Inflammatory macrophage treated with lipopolysaccharide for 1 hour (primary cell): Measurements from ENCODE around the gene NANOS3.

Experiments used
- DNase-seq, 2 donors: peaks; one replicate each; pipeline ENCODE4 v3.0.0-alpha.2; 2020 to 2022

The NANOS3 gene

DNA sequence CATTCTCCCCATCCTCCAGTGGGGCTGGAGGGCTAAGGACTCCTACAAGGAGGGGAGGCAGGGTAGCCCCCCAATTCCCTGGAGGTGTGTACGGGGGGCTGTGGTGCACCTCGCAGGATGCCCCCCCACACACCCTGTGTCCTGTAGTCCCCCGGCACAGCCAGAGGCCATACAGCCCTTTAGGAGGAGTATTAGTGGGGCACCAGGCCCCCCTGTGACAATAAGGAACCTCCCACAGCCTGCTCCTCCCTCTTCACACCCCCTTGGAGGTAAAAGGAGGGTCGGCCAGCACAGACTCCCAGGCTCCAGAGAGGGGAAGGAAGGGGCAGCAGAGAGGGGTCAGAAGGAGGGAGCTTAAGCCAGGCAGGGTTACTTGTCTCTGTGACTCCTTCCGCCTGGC lies at the start of gene NANOS3:
Gene NANOS3 (plus strand): TSS at position 301 of the 400 bp plus-strand sequence. CDS start 115 bp downstream, outside the sequence.
- DNase-seq, result no peak

GRCh38 chr19:13827656-13828055 lies 49.3 kb upstream of the NANOS3 start:
- no peak for DNase-seq

DNA sequence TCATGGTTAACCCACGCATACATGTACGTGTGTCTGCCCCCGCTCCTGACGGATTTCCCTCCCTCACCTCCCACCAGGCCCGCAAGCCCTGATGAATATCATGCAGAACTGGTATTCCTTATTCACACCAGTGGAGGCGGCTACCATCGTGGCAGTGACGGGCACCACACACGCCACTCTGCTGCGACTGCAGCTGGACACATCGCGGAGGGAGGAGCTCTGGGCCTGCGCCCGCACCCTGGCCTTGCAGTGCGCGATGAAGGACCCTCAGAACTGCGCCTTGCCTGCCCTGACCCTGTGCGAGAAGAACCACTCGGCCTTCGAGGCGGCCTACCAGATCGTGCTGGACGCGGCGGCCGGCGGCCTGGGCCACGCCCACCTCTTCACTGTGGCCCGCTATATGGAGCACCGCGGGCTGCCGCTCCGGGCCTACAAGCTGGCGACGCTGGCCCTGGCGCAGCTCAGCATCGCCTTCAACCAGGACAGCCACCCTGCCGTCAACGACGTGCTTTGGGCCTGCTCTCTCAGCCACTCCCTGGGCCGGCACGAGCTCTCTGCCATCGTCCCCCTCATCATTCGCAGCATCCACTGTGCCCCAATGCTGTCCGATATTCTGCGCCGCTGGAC lies 46.7 kb upstream of the NANOS3 start:
- DNase-seq, result no peak

GRCh38 chr19:13830741-13831536 lies 46.0 kb upstream of the NANOS3 start:
- no peak for DNase-seq

- no peak for DNase-seq
Measured at GRCh38 chr19:13831537-13832467, 45.1 kb upstream of the NANOS3 start.

DNA sequence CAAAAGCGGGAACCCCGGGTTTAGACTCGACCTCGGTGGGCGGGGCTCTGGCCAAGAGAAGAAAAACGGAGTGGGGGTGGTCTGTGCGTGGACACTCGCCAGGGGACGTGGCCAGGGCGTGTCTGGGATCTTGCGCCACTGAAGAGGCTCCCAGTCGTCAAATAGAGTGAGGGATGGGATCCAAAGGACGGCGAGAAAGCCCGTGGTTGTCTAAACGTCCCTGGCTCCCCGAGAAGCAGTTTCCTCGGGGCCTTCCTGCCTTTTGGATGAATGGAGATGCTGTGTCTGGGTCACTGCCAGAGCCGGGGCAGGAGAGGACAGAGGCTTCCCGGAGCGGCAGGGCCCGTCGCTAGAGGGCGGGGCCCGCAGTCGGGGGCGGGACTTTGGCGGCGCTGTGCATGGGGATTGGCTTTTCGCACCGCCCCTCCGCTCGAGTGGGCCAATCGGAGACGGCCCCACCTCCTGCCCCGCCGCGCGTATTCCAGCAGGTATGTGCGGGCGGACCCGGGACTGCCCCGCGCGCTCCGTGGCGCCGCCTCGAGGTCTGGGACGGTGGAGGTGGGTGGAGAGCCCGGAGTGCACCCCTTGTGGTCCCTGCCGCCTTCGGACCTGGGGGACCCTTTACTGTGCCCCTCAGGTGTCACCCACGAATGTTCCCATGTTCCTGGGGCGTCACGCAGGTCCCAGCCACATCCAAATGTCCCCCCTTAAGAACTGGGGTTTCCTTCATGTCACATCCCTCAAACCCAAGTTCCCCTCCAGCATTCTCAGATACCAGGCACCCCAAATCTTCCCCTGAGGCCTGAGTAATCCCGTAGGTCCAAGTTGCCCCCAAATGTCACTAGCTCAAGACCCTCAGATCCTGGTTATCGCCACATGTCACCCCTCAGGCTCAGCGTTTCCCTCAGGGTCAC lies 43.3 kb upstream of the NANOS3 start:
- peak; percentile 77 to 86 for DNase-seq

GRCh38 chr19:13834244-13835069 lies 42.5 kb upstream of the NANOS3 start:
- no peak for DNase-seq

DNA sequence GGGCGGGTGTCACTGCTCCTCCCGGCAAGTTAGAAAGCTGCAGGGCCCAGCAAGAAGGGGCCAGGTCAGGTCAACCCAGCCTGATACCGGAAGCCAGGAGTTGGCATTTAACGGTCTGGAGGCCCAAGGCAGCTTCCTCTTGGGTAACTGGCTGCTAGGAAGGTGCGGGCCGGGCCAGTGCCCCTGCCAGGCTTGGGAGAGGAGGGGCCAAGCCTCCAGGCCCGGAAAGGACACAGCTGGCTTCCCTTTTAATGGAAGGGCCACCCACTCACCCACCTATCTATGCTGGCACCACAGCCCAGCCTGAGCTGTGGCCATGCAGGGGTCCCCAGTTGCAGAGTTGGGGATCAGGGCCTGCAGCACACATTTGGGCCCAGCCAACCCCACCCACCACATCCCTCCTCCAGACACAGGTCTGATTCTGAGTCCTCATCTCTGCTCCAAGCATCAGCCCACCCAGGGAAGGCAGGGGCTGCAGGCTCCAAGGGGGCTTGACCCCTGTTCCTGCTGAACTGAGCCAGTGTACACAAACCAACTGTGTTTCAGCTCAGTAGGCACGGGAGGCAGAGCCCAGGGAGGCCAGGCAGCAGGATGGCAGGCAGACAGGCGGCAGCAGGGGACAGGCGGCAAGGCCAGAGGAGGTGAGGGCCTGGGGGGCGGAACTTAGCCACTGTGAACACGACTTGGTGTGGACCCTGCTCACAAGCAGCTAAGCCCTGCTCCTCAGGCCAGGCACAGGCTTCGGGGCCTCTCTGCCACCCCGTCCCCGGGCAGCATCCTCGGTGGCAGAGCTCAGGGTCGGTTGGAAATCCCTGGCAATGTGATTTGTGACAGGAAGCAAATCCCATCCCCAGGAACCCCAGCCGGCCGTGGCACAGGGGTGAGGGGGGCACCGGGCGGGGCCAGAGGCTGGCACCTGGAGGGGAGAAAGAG lies 40.9 kb upstream of the NANOS3 start:
- peak; percentile 47 to 56 for DNase-seq

DNA sequence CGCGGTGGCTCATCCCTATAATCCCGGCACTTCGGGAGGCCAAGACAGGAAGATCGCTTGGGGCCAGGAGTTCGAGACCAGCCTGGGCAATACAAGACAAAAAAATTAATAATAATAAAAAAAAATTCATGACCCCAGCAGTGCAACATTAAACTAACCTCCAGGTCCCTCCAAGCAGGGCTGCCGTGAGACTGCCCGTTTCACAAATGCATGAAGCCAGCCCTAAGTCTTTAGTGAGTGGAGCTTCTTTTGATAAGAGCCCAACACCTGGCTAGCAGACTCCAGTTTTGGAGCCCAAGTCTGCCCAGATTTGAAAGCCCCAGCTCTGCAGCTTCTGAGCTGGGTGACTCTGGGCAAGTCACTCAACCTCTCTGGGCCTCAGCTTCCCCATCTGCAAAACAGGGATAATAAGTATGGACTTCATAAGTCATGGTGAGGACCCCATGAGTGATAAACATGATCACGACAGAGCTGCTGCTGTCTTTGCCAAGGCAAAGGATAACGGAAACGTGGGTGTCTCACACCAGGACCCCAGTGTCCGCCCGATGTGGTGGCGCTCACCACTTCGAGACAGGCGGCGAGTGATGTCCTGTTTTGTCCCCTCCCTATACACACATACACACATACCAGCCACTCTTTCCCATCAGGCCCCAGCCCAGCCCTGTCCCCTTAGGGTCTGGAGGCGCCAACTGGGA lies 38.4 kb upstream of the NANOS3 start:
- no peak for DNase-seq

DNA sequence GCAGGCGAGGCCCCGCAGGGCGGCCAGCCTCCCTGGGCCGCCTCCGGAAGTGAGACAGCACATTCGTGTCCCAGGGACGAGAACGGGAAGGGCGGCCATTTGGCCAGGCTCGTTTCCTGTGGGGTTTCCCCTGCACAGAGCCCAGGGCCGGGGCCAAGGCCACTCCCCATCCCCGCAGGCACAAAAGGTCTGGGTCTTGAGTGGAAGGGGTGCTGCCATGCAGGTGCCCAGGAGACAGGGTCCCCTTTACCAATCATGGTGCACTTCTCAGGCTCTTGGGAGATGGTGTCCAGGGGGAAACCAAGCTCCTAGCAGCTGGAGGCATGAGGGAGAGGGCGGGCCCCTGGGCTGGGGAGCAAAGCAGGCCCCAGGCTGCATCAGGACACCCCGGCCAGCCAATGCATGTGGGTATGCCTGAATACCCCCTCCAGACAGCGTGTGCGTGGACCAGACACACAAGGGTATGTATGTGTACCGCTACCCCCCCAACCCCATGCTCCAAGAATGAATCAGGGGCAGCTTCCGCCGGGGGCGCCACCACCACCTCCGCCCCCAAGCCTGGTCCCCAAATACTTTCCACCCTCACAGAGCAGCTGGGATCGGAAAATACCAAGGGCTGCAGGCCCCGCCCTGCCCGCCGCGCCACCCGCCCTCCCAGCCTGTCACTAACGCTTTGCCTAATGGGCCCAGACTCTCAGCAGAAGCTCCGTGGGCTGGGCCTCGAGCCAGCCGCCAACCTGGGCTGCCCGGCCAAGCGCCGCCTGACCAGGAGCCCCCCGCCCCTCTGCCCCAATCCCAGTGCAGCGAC lies 37.6 kb upstream of the NANOS3 start:
- DNase-seq, result peak; percentile 93 to 94

DNA sequence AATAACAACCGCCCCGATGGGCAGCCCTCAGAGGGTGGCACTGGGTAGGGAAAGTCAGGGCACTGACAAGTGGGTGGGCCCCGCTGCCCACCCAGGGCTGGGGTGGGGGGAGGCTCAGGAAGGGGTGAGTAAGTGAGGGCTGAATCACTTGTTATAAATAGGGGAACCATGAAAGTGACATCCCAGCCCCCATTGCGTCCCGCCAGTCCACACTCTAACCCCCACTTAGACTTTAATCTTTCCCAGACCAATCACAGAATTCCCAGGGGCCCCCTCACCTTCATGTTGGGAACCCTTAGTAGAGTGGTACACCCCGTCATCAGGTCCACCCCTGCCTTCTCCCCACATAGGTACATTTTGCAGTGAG lies 37.0 kb upstream of the NANOS3 start:
- no peak for DNase-seq

DNA sequence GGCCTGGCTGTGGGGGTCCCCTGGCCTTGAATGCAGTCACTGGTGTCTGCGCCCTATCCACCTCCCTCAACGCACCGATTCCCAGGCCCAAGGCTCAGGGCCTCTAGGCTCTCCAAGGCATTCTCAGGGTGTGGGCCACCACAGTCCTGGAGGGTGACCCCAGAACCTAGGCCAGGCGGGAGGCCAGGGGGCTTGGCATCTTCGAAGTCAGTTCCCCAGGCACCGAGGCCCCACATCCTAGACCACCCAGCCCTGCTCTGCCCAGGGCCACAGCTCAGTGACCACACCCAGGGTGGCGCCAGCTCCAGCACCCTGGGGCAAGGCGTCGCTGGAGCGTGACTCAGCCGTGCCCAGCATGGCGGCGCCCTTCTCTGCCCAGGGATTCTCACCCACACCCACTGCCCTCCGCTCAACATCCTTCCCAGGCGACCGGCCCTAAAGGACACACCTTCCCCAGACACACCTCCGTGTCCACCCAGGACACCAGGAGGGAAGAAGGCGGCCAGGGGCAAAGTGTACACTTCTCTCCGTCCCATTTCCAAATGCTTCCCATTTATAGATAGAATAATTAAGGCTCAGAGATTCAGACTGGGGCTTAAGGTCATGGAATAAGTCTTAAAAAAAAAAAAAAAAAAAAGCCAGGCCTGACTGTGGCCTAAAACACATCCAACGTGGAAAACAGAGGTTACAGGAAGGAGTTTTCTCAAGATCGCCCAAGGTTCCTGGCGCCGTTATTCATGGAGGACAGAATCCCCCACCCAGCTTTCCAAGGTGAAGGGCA lies 36.4 kb upstream of the NANOS3 start:
- peak; percentile 66 to 69 for DNase-seq

DNA sequence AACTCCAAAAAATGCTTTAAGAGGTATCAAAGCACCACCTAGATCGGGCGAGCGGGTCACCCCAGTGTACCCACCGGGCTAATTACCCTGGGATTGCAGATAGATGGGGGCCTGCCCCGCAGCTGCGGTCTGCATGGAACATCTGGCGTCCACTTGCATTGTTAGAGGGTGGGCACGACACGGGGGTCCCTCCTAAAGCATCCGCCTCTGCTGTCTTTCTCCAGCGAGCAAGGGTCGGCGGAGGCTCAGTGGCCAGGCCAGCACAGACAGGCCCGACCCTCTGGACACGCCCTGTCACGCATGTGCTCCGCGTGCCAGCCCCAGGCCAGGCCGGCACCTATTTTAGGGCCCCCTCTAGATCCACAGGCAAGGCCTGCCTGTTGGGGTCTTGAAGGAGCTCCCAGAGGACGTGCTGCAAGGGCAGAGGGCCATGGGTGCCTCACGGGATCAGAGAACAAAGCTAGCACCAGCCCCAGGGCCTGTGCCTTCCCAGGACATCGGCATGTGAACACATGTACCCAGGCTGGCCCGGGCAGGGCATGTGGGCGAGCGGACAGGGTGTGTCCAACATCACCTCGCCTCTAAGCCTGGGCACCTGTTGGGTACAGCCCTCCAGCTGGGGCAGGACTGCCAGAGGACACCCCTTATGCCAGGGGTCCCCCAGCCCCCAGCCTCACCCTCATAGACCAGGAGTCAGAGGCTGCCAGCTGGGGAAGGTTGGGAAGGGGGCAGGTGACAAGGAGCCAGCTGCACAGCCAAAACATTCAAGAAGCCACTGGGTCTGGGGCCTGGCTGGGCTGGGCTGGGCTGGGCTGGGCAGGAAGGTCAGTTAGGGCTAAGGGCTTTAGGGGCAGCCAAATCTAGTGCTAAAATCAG lies 35.6 kb upstream of the NANOS3 start:
- DNase-seq, result peak in 1 of 2 donors; percentile 58

- no peak for DNase-seq
Measured at GRCh38 chr19:13841962-13842290, 35.0 kb upstream of the NANOS3 start.

DNA sequence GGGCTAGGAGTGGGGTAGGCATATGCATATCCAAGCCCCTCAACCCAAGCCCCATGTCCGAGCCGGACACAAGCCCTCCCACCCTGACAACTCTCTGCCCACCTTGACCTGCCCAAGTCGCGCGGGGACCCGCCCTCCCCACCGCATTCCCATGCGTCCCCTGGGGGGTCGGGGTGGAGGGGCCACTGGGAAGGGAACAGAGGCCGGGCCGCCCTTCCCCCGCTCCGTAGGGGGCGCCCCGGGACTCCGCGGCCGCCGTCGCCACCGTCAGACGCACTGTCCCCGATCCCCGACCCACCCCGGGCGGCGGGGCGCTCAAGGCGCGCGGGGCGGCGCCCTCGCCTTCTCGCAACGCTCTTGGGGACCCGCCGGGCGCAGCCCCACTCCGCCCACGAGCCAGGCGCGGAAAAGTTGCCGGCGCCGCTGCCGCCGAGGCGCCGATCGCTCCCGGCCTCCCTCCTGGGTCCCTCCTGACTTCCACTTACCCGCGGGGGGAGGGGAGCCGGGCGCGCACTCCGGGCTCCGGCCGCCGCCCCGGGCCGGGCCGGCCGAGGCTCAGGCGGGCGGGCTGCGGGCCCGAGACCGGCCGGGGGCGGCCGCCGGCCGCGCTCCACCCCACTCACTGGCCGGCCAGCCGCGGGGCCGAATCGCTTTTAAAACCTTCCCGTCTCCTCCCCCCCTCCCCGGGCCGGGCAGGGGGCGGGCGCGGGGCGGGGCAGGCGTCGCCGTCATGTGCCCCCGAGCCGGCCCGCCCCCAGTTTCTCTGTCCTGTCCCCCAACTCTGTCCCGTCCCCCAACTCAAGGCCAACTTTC lies 34.4 kb upstream of the NANOS3 start:
- peak; percentile 77 to 86 for DNase-seq
